GM18858 (cell line): ENCODE results near the gene PIH1D1.

ENCODE experiments used
- ATAC-seq: cut with Tn5 transposase; IDR thresholded peaks from one replicate; pipeline ENCODE4 v1.9.1; 2021; ENCODE audit not compliant: unreplicated experiment

Gene PIH1D1

GRCh38 chr19:49436381-49437017 lies 15.1 kb downstream of the PIH1D1 start:
- ATAC-seq, result no peak

- ATAC-seq, result no peak
Measured at GRCh38 chr19:49435670-49436069, 15.9 kb downstream of the PIH1D1 start.

- ATAC-seq, result no peak
Measured at GRCh38 chr19:49434907-49435583, 16.6 kb downstream of the PIH1D1 start.

GRCh38 chr19:49433240-49433901 lies 18.2 kb downstream of the PIH1D1 start:
- ATAC-seq, result no peak

GRCh38 chr19:49432141-49433073 lies 19.2 kb downstream of the PIH1D1 start:
- no peak for ATAC-seq

GRCh38 chr19:49431330-49431749 lies 20.3 kb downstream of the PIH1D1 start:
- no peak for ATAC-seq

- no peak for ATAC-seq
Measured at GRCh38 chr19:49430678-49431329, 20.8 kb downstream of the PIH1D1 start.

- no peak for ATAC-seq
Measured at GRCh38 chr19:49430172-49430677, 21.4 kb downstream of the PIH1D1 start.

GRCh38 chr19:49428547-49429451 lies 22.8 kb downstream of the PIH1D1 start:
- no peak for ATAC-seq

- no peak for ATAC-seq
Measured at GRCh38 chr19:49427855-49428546, 23.6 kb downstream of the PIH1D1 start.

- no peak for ATAC-seq
Measured at GRCh38 chr19:49427339-49427738, 24.3 kb downstream of the PIH1D1 start.

- no peak for ATAC-seq
Measured at GRCh38 chr19:49425922-49426592, 25.6 kb downstream of the PIH1D1 start.

GRCh38 chr19:49425178-49425577 lies 26.4 kb downstream of the PIH1D1 start, which contains the start of gene GFY:
Gene GFY, plus strand, starts transcription at chr19:49425388. Its CDS starts 1,043 bp downstream, at chr19:49426431.
- ATAC-seq, result no peak

GRCh38 chr19:49423985-49424303 lies 27.7 kb downstream of the PIH1D1 start:
- ATAC-seq, result no peak

- ATAC-seq, result no peak
Measured at GRCh38 chr19:49423071-49423984, 28.3 kb downstream of the PIH1D1 start, which contains the start of gene PTH2. Gene PTH2, minus strand, starts transcription at chr19:49423441. Its CDS starts 102 bp downstream, at chr19:49423339.

GRCh38 chr19:49422407-49423070 lies 29.1 kb downstream of the PIH1D1 start:
- no peak for ATAC-seq

- ATAC-seq, result no peak
Measured at GRCh38 chr19:49421878-49422202, 29.8 kb downstream of the PIH1D1 start.
